ENCODE measurements around the gene ZNF469.

The ZNF469 gene

DNA sequence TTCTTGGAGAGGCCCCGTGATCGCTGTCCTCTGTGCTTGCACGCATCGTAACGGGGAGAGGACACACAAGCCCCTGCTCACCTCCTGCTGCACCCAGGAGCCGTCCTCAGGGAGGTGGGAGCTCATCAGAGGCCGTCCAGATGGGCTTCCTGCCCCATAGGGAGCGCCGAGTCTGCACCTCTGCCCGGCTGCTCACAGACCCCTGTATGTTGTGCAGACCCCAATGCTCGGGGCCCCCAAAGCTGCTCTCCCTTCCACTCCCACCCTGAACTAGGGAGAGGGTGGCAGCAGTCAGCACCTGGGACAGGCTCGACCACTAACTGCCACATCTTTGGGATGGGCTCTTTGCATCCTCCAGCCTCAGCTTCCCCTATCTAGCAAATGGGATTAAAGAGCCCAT is 4.4 kb upstream of the ZNF469 start:
- H3K4me3 ChIP-seq (ENCODE audit: low read depth, low read length): no peak overlapping the region
- TF ChIP-seq CTCF (IDR thresholded peaks at IDR 0.05; ENCODE audit: insufficient read depth, low read depth, low read length, missing control alignments): no peak
- no peak for DNase-seq (ENCODE audit: low read depth)

GRCh38 chr16:88378836-88379693 is 3.7 kb upstream of the ZNF469 start:
- TF ChIP-seq CTCF (IDR thresholded peaks at IDR 0.05; ENCODE audit: insufficient read depth, low read depth, low read length, missing control alignments): no peak
- no peak overlapping the region for H3K4me3 ChIP-seq (ENCODE audit: low read depth, low read length)
- DNase-seq (ENCODE audit: low read depth): no peak

DNA sequence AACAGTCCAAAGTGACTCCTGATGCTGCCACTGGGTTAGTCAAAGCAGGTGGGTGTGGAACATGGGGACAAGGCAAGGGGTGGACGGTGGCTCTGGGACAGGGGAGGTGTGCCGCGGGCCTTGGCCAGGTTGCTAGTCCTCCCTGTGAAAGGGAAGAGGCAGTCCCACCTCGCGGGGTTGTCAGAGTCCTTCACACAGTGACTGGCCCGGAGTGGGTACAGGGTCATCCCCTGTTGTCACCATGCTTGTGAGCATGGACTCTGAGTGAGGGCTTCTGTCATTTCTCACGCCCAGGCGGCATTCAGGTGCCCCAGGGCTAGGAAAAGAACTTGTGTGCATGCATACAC is 3.1 kb upstream of the ZNF469 start:
- TF ChIP-seq CTCF (IDR thresholded peaks at IDR 0.05; ENCODE audit: insufficient read depth, low read depth, low read length, missing control alignments): no peak
- no peak overlapping the region for H3K4me3 ChIP-seq (ENCODE audit: low read depth, low read length)
- DNase-seq (ENCODE audit: low read depth): no peak

DNA sequence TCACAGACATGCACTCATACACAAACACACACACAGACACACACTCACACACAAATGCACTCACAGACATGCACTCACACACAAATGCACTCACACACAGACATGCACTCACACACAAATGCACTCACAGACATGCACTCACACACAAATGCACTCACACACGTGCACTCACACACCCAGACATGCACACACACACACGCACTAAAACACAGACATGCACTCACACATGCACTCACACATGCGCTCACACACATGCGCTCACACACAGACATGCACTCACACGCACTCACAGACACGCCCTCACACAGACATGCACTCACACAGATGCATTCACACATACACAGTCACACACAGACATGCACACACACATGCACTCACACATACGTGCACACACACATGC is 2.7 kb upstream of the ZNF469 start:
- no peak for TF ChIP-seq CTCF (IDR thresholded peaks at IDR 0.05; ENCODE audit: insufficient read depth, low read depth, low read length, missing control alignments)
- no peak for DNase-seq (ENCODE audit: low read depth)
- no peak overlapping the region for H3K4me3 ChIP-seq (ENCODE audit: low read depth, low read length)

DNA sequence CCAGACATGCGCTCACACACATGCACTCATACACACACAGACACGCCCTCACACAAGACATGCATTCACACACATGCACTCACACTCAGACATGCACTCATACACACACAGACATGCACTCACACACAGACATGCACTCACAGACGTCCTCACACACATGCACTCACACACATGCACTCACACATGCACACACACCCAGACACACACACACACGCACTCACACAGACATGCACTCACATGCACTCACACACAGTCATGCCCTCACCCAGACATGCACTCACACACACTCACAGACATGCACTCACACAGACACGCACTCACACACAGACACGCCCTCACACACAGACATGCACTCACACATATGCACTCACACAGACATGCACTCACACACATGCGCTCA is 2.1 kb upstream of the ZNF469 start:
- no peak for DNase-seq (ENCODE audit: low read depth)
- no peak overlapping the region for H3K4me3 ChIP-seq (ENCODE audit: low read depth, low read length)
- no peak for TF ChIP-seq CTCF (IDR thresholded peaks at IDR 0.05; ENCODE audit: insufficient read depth, low read depth, low read length, missing control alignments)

DNA sequence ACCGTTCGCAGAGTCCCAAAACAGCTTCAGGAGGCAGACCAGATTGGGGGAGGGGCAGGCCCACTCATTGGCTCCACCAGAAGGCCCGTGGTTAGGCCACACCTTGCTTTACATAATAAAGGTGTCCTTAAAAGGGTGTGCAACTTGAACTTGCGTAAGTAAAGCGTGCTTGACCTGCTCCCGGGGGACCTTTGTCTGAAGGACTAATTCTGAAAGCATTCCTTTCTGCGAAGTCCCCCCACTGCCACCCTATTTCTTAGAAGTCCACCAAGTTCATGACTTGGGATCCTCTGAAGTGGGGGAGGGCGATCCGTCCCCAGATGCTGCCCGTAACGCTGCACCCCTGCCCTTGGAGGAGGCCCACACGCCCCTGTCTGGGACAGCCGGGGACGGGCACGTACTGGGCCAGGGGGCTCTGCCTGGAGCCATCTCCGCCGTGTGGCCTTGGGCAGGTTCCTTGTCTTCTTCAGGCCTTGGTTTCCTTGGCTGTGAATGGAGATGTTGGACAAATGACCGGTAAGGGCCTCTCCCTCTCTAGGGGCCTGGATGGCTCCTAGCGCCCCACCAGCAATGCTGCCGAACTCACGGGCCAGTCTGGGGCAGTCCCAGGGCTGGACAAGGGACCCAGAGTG is 823 bp upstream of the ZNF469 start:
- no peak overlapping the region for H3K4me3 ChIP-seq (ENCODE audit: low read depth, low read length)
- DNase-seq (ENCODE audit: low read depth): no peak
- no peak for TF ChIP-seq CTCF (IDR thresholded peaks at IDR 0.05; ENCODE audit: insufficient read depth, low read depth, low read length, missing control alignments)
